Colonic mucosa (tissue), 4 donors: ENCODE results near the gene CACNA1S. TPM values are rescaled to one million over a fixed set of nuclear protein-coding genes. Genes with fewer than 3 reads are reported as not detected.

Experiments used
- DNase-seq: peaks from one replicate; pipeline ENCODE4 v3.0.0-alpha.2; 2020
- H3K27ac ChIP-seq: fragments of 200-600 bp; one replicate; pipeline ENCODE4 v1.8.0; 2021
- H3K27me3 ChIP-seq: fragments of 200-600 bp; one replicate; pipeline ENCODE4 v1.8.0; 2021
- H3K36me3 ChIP-seq: fragments of 200-600 bp; one replicate; pipeline ENCODE4 v1.8.0; 2021
- H3K4me1 ChIP-seq: fragments of 200-600 bp; one replicate; pipeline ENCODE4 v1.8.0; 2021; ENCODE audit warnings: mild to moderate bottlenecking
- H3K4me3 ChIP-seq: fragments of 200-600 bp; one replicate; pipeline ENCODE4 v1.8.0; 2021
- H3K9ac ChIP-seq, 2 donors: one replicate each; pipeline ENCODE4 v1.7.0; 2013; ENCODE audit warnings: control low read depth in 2 of 2, low read depth in 2 of 2, low read length in 2 of 2
- H3K9me3 ChIP-seq: fragments of 200-600 bp; one replicate; pipeline ENCODE4 v1.8.0; 2021
- CTCF ChIP-seq: fragments of 200-600 bp; IDR thresholded peaks from one replicate; pipeline ENCODE4 v1.8.0; 2022; ENCODE audit warnings: antibody characterized with exemption, mild to moderate bottlenecking
- intact Hi-C: fragments of 100-400 bp; cut with DNase I; formaldehyde crosslinking; loops from one replicate; pipeline ENCODE4 v1.14.1; 2022
- total RNA-seq, 2 donors: library from RNA; stranded (reverse); fragmentation: NEBNext Ultra II Directional in 1 of 2; extraction: Animal tissue kit (Norgen Biotek cat#: 25700) in 1 of 2; gene quantifications; one replicate each; pipeline ENCODE4 v1.2.1, GENCODE V29; 2021
- donor health status: healthy.
- donor health status: DM: no; HTN: no; CAD: no.
- donor health status: DM: no; HTN: no; CAD: no.

The CACNA1S gene
- total RNA-seq = not detected

GRCh38 chr1:201112173-201112731 lies at the start of gene CACNA1S:
CACNA1S (minus strand) TSS chr1:201112426; CDS start chr1:201112339, 87 bp downstream.
- H3K9ac ChIP-seq = no peak within 1 kb of the TSS
- no peaks in the 10 kb centered on the region for H3K9me3 ChIP-seq
- no peak within 1 kb of the TSS for H3K27ac ChIP-seq
- H3K4me3 ChIP-seq = no peak within 1 kb of the TSS
- no peak for DNase-seq
- H3K4me1 ChIP-seq = no peaks in the 10 kb centered on the region
- no peaks in the 10 kb centered on the region for H3K36me3 ChIP-seq
- TF ChIP-seq CTCF = no peak
- intact Hi-C loops = no loop called here
- peaks cover 5% of the 10 kb centered on the region for H3K27me3 ChIP-seq

GRCh38 chr1:201157949-201158348 lies 45.7 kb upstream of the CACNA1S start:
- H3K9me3 ChIP-seq = no peaks in the 10 kb centered on the region
- H3K27ac ChIP-seq = no peak overlapping the region
- TF ChIP-seq CTCF = no peak
- DNase-seq = no peak
- H3K36me3 ChIP-seq = no peaks in the 10 kb centered on the region
- no peak overlapping the region for H3K4me3 ChIP-seq
- H3K4me1 ChIP-seq = peaks cover 5% of the 10 kb centered on the region
- H3K27me3 ChIP-seq = no peaks in the 10 kb centered on the region
- no peak overlapping the region for H3K9ac ChIP-seq
- intact Hi-C loops = no loop called here

GRCh38 chr1:201156819-201157218 lies 44.6 kb upstream of the CACNA1S start:
- H3K4me1 ChIP-seq = peaks cover 5% of the 10 kb centered on the region
- H3K4me3 ChIP-seq = no peak overlapping the region
- intact Hi-C loops = no loop called here
- no peak overlapping the region for H3K9ac ChIP-seq
- no peak overlapping the region for H3K27ac ChIP-seq
- no peaks in the 10 kb centered on the region for H3K36me3 ChIP-seq
- TF ChIP-seq CTCF = no peak
- H3K9me3 ChIP-seq = no peaks in the 10 kb centered on the region
- no peak for DNase-seq
- no peaks in the 10 kb centered on the region for H3K27me3 ChIP-seq

GRCh38 chr1:201156346-201156745 lies 44.1 kb upstream of the CACNA1S start:
- DNase-seq = no peak
- Histone ChIP-seq H3K36me3 (no peaks in the 10 kb centered on the region), H3K9me3 (no peaks in the 10 kb centered on the region), H3K9ac (no peak overlapping the region), H3K4me3 (no peak overlapping the region), H3K27ac (no peak overlapping the region), H3K4me1 (peaks cover 5% of the 10 kb centered on the region), H3K27me3 (no peaks in the 10 kb centered on the region)
- TF ChIP-seq CTCF = no peak
- intact Hi-C loops = no loop called here

GRCh38 chr1:201155354-201155753 lies 43.1 kb upstream of the CACNA1S start:
- H3K4me3 ChIP-seq = no peak overlapping the region
- H3K27me3 ChIP-seq = no peaks in the 10 kb centered on the region
- no peak for DNase-seq
- H3K27ac ChIP-seq = no peak overlapping the region
- no peak for TF ChIP-seq CTCF
- intact Hi-C loops = no loop called here
- H3K36me3 ChIP-seq = no peaks in the 10 kb centered on the region
- no peak overlapping the region for H3K9ac ChIP-seq
- peaks cover 5% of the 10 kb centered on the region for H3K4me1 ChIP-seq
- H3K9me3 ChIP-seq = no peaks in the 10 kb centered on the region
